Endothelial cell of umbilical vein (primary cell): ENCODE data around the gene CUL2.

ENCODE experiments used
- EZH2 ChIP-seq: IDR thresholded peaks from 2 replicates; pipeline ENCODE4 v1.6.1; 2012; ENCODE audit warnings: borderline replicate concordance, low read depth, mild to moderate bottlenecking, moderate library complexity, low read length, inconsistent platforms; ENCODE audit not compliant: severe bottlenecking
- GATA2 ChIP-seq: IDR thresholded peaks from 2 replicates; pipeline ENCODE4 v1.7.0; 2011; ENCODE audit warnings: low read depth, mild to moderate bottlenecking, moderate library complexity, mixed read lengths, low read length; ENCODE audit not compliant: insufficient read length, insufficient read depth
- MAX ChIP-seq: IDR thresholded peaks from 2 replicates; pipeline ENCODE4 v1.6.1; 2011; ENCODE audit not compliant: insufficient read depth, insufficient read length
- POLR2AphosphoS5 ChIP-seq: IDR thresholded peaks from 2 replicates; pipeline ENCODE4 v1.6.1; 2012; ENCODE audit warnings: low read depth, mild to moderate bottlenecking, control low read depth, low read length, moderate library complexity; ENCODE audit not compliant: insufficient read depth
- TF ChIP-seq, protein P1 (sequence below), 2 donors: IDR thresholded peaks; 1 replicate in 1 of 2; 2 replicates in 1 of 2; pipeline ENCODE4 v1.5.1; 2011; ENCODE audit warnings: low read length in 2 of 2, mild to moderate bottlenecking in 2 of 2, moderate library complexity in 2 of 2, control low read depth in 1 of 2, inconsistent platforms in 1 of 2, low read depth in 1 of 2; ENCODE audit not compliant: insufficient read depth in 1 of 2; ENCODE audit errors: extremely low read depth in 1 of 2

DNA sequence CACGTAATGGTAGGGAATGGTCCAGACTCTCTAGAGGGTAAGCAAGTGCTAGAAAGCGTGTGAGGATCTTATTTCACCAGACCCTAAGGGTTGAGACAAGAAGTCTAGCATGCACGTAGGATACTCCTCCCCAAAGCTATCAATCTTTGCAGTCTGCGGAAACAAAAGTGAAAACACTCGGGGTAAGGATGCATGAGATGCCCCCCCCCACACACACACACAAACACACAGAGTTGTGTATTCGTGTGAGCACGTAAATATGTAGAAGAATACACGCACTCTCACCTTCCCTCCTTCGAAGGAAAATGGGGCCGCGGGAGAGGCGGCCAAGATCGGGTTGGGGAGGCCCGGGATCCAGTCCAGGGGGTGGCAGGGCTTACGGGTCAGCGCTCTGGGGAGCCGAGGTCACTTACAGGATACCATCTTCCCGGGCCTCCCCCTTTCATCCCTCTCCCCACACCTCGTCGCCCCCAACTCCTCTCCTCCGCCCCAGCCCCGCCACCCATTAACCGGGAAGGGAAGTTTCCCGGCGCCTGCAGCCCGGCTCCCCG is 455 bp downstream of the CUL2 start:
- TF ChIP-seq, protein P1, sequence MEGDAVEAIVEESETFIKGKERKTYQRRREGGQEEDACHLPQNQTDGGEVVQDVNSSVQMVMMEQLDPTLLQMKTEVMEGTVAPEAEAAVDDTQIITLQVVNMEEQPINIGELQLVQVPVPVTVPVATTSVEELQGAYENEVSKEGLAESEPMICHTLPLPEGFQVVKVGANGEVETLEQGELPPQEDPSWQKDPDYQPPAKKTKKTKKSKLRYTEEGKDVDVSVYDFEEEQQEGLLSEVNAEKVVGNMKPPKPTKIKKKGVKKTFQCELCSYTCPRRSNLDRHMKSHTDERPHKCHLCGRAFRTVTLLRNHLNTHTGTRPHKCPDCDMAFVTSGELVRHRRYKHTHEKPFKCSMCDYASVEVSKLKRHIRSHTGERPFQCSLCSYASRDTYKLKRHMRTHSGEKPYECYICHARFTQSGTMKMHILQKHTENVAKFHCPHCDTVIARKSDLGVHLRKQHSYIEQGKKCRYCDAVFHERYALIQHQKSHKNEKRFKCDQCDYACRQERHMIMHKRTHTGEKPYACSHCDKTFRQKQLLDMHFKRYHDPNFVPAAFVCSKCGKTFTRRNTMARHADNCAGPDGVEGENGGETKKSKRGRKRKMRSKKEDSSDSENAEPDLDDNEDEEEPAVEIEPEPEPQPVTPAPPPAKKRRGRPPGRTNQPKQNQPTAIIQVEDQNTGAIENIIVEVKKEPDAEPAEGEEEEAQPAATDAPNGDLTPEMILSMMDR (IDR thresholded peaks at IDR 0.05; ENCODE audit: extremely low read depth in 1 of 2, insufficient read depth in 1 of 2, low read depth in 1 of 2, low read length in 2 of 2) = no peak
- no peak for TF ChIP-seq EZH2
- no peak for TF ChIP-seq POLR2AphosphoS5
- no peak for TF ChIP-seq MAX
- no peak for TF ChIP-seq GATA2
